ENCODE data around the gene MREG.

GRCh38 chr2:216013080-216013909 is at the start of gene MREG:
- TF ChIP-seq CTCF (IDR thresholded peaks at IDR 0.05) (peak; percentile 78), EZH2 (IDR thresholded peaks at IDR 0.05) (no peak)

Measured in neural progenitor cell (in vitro differentiated cells).